GM19023 (cell line): ENCODE results near the gene CARM1.

Experiments
- ATAC-seq: cut with Tn5 transposase; IDR thresholded peaks from one replicate; pipeline ENCODE4 v1.9.1; 2021; ENCODE audit warnings: mild to moderate bottlenecking, moderate library complexity; ENCODE audit not compliant: unreplicated experiment

CARM1 gene

GRCh38 chr19:10968527-10969135 lies 97.3 kb downstream of the CARM1 start:
- ATAC-seq, result no peak

- no peak for ATAC-seq
Observed at GRCh38 chr19:10971107-10971726, 99.9 kb downstream of the CARM1 start.
